Left ventricle myocardium inferior (tissue), 1 donor: ENCODE measurements around the gene PRLR. TPM values are rescaled to one million over a fixed set of nuclear protein-coding genes. Genes with fewer than 3 reads are reported as not detected.

Source experiments
- DNase-seq: peaks from one replicate; pipeline ENCODE4 v3.0.0-alpha.2; 2020
- H3K27ac ChIP-seq: fragments of 200-600 bp; replicated peaks from 2 replicates; pipeline ENCODE4 v1.8.0; 2021
- H3K27me3 ChIP-seq: fragments of 200-600 bp; 2 replicates; pipeline ENCODE4 v1.8.0; 2021; ENCODE audit warnings: low read depth
- H3K36me3 ChIP-seq: fragments of 200-600 bp; 2 replicates; pipeline ENCODE4 v1.8.0; 2021
- H3K4me1 ChIP-seq: fragments of 200-600 bp; 2 replicates; pipeline ENCODE4 v1.8.0; 2021
- H3K4me3 ChIP-seq: fragments of 200-600 bp; 2 replicates; pipeline ENCODE4 v1.8.0; 2021; ENCODE audit warnings: mild to moderate bottlenecking, moderate library complexity
- H3K9me3 ChIP-seq: fragments of 200-600 bp; replicated peaks from 2 replicates; pipeline ENCODE4 v1.8.0; 2021
- CTCF ChIP-seq: fragments of 200-600 bp; IDR thresholded peaks from 2 replicates; pipeline ENCODE4 v1.8.0; 2021; ENCODE audit warnings: antibody characterized with exemption, mild to moderate bottlenecking, borderline replicate concordance
- intact Hi-C: fragments of 100-400 bp; cut with micrococcal nuclease; formaldehyde crosslinking; loops from one replicate; pipeline ENCODE4 v1.11.0; 2022
- total RNA-seq: library from RNA; stranded (reverse); fragmentation: NEBNext Ultra II Directional; extraction: Animal tissue kit (Norgen Biotek cat#: 25700); gene quantifications from one replicate; pipeline ENCODE4 v1.2.1, GENCODE V29; 2021
- donor health status: DM: no; HTN: yes; CAD: no; lungs with severe emphysema.

The PRLR gene
- total RNA-seq, 1 donor from 2014 or later = 0.66 TPM

GRCh38 chr5:35143841-35144240 is 86.4 kb downstream of the PRLR start:
- Histone ChIP-seq H3K4me3 (no peak overlapping the region), H3K27ac (no peak overlapping the region), H3K9me3 (no peaks in the 10 kb centered on the region), H3K27me3 (no peaks in the 10 kb centered on the region), H3K36me3 (no peaks in the 10 kb centered on the region), H3K4me1 (no peaks in the 10 kb centered on the region)
- DNase-seq = no peak
- no peak for TF ChIP-seq CTCF
- intact Hi-C loops = no loop called here

GRCh38 chr5:35141739-35142138 is 88.5 kb downstream of the PRLR start:
- H3K27ac ChIP-seq = no peak overlapping the region
- no peak for TF ChIP-seq CTCF

GRCh38 chr5:35138232-35138631 is 92.1 kb downstream of the PRLR start:
- no peaks in the 10 kb centered on the region for H3K36me3 ChIP-seq

More at GRCh38 chr5:35141739-35142138, 88.5 kb downstream of the PRLR start:
- H3K27me3 ChIP-seq = no peaks in the 10 kb centered on the region
- H3K36me3 ChIP-seq = no peaks in the 10 kb centered on the region
- H3K9me3 ChIP-seq = no peaks in the 10 kb centered on the region
- intact Hi-C loops = no loop called here
- no peak for DNase-seq
- no peaks in the 10 kb centered on the region for H3K4me1 ChIP-seq
- H3K4me3 ChIP-seq = no peak overlapping the region

GRCh38 chr5:35136386-35136785 is 93.9 kb downstream of the PRLR start:
- intact Hi-C loops = no loop called here
- Histone ChIP-seq H3K27ac (no peak overlapping the region), H3K4me1 (no peaks in the 10 kb centered on the region), H3K4me3 (no peak overlapping the region), H3K9me3 (no peaks in the 10 kb centered on the region), H3K36me3 (no peaks in the 10 kb centered on the region), H3K27me3 (peaks cover 6% of the 10 kb centered on the region)
- no peak for DNase-seq
- no peak for TF ChIP-seq CTCF

More at GRCh38 chr5:35138232-35138631, 92.1 kb downstream of the PRLR start:
- H3K27ac ChIP-seq = no peak overlapping the region
- TF ChIP-seq CTCF = no peak
- no peak for DNase-seq
- no peak overlapping the region for H3K4me3 ChIP-seq
- intact Hi-C loops = no loop called here
- H3K9me3 ChIP-seq = no peaks in the 10 kb centered on the region
- no peaks in the 10 kb centered on the region for H3K27me3 ChIP-seq
- no peaks in the 10 kb centered on the region for H3K4me1 ChIP-seq

GRCh38 chr5:35135239-35135700 is 95.0 kb downstream of the PRLR start:
- no peaks in the 10 kb centered on the region for H3K36me3 ChIP-seq
- peaks cover 6% of the 10 kb centered on the region for H3K9me3 ChIP-seq
- H3K4me3 ChIP-seq = no peak overlapping the region
- no peaks in the 10 kb centered on the region for H3K4me1 ChIP-seq
- DNase-seq = no peak
- H3K27me3 ChIP-seq = peaks cover 12% of the 10 kb centered on the region
- intact Hi-C loops = no loop called here
- TF ChIP-seq CTCF = no peak
- no peak overlapping the region for H3K27ac ChIP-seq
